Measurements from ENCODE around the gene PDGFRB. TPM values are rescaled to one million over a fixed set of nuclear protein-coding genes. Genes with fewer than 3 reads are reported as not detected.

Gene PDGFRB
- total RNA-seq, 1 experiment from 2014 or later = 1.8 TPM

DNA sequence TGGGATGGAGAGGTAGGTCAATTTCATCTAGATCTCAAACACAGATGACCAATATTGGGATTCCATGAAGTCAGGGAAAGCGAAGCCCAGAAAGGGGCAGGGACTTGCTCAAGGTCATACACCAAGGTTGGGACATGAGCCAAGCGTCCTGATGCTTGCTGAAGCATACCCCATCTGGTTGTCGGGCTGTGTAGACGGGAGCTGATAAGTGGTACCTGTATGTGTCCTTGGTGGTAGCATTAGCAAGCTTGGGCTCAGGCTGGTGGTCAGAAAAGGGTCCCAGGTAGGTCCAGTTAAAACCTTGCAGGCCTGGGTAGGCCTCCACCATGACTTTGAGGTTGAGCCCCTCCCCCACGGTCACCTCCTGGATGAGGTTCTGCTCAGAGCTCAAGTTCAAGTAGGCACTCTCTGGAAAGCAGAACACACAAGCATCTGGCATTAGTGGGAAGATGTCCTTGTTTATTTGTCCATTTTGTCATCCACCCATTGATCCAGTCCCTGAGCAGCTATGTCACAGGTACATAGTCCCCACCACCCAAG is 82.5 kb downstream of the PDGFRB start:
- Histone ChIP-seq H3K27ac (ENCODE audit: low read length) (no peak overlapping the region), H3K4me3 (ENCODE audit: low read depth in 2 of 2, low read length in 2 of 2) (no peak overlapping the region), H3K4me1 (ENCODE audit: control insufficient read depth, insufficient read depth, low read length) (no peaks in the 10 kb centered on the region), H3K9me3 (ENCODE audit: control insufficient read depth, insufficient read depth, low read depth, low read length) (no peaks in the 10 kb centered on the region), H3K27me3 (ENCODE audit: control insufficient read depth, insufficient read depth, low read length) (no peaks in the 10 kb centered on the region), H3K36me3 (ENCODE audit: control insufficient read depth, insufficient read depth, low read length) (no peaks in the 10 kb centered on the region)
- TF ChIP-seq, protein P1, sequence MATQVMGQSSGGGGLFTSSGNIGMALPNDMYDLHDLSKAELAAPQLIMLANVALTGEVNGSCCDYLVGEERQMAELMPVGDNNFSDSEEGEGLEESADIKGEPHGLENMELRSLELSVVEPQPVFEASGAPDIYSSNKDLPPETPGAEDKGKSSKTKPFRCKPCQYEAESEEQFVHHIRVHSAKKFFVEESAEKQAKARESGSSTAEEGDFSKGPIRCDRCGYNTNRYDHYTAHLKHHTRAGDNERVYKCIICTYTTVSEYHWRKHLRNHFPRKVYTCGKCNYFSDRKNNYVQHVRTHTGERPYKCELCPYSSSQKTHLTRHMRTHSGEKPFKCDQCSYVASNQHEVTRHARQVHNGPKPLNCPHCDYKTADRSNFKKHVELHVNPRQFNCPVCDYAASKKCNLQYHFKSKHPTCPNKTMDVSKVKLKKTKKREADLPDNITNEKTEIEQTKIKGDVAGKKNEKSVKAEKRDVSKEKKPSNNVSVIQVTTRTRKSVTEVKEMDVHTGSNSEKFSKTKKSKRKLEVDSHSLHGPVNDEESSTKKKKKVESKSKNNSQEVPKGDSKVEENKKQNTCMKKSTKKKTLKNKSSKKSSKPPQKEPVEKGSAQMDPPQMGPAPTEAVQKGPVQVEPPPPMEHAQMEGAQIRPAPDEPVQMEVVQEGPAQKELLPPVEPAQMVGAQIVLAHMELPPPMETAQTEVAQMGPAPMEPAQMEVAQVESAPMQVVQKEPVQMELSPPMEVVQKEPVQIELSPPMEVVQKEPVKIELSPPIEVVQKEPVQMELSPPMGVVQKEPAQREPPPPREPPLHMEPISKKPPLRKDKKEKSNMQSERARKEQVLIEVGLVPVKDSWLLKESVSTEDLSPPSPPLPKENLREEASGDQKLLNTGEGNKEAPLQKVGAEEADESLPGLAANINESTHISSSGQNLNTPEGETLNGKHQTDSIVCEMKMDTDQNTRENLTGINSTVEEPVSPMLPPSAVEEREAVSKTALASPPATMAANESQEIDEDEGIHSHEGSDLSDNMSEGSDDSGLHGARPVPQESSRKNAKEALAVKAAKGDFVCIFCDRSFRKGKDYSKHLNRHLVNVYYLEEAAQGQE (IDR thresholded peaks at IDR 0.05; ENCODE audit: insufficient read depth in 1 of 2, low read depth in 2 of 2, low read length in 1 of 2) = no peak
- TF ChIP-seq TCF7L2 (IDR thresholded peaks at IDR 0.05; ENCODE audit: low read depth, low read length) (no peak), SIN3A (IDR thresholded peaks at IDR 0.05; ENCODE audit: borderline replicate concordance, insufficient read depth, low read depth, low read length) (no peak), POLR2AphosphoS5 (IDR thresholded peaks at IDR 0.05; ENCODE audit: low read depth, low read length) (no peak)
- TF ChIP-seq, protein P2, sequence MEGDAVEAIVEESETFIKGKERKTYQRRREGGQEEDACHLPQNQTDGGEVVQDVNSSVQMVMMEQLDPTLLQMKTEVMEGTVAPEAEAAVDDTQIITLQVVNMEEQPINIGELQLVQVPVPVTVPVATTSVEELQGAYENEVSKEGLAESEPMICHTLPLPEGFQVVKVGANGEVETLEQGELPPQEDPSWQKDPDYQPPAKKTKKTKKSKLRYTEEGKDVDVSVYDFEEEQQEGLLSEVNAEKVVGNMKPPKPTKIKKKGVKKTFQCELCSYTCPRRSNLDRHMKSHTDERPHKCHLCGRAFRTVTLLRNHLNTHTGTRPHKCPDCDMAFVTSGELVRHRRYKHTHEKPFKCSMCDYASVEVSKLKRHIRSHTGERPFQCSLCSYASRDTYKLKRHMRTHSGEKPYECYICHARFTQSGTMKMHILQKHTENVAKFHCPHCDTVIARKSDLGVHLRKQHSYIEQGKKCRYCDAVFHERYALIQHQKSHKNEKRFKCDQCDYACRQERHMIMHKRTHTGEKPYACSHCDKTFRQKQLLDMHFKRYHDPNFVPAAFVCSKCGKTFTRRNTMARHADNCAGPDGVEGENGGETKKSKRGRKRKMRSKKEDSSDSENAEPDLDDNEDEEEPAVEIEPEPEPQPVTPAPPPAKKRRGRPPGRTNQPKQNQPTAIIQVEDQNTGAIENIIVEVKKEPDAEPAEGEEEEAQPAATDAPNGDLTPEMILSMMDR (IDR thresholded peaks at IDR 0.05) = no peak
- ChIA-PET POLR2A (no interaction called here), CTCF (no interaction called here)
- in situ Hi-C loops (cut with HindIII; ENCODE audit: low pct_unique_long_range_greater_than_20kb, low sequenced_read_pairs) (no loop called here), intact Hi-C loops (cut with micrococcal nuclease; ENCODE audit: unreplicated experiment) (no loop called here)
- no TSS peak for BruUV-seq (replicated peaks)
- ATAC-seq (no peak), DNase-seq (ENCODE audit: low read depth, low spot score) (no peak)

- ATAC-seq (no peak), DNase-seq (ENCODE audit: low read depth, low spot score) (no peak)
- Histone ChIP-seq H3K27me3 (ENCODE audit: control insufficient read depth, insufficient read depth, low read length) (no peaks in the 10 kb centered on the region), H3K27ac (ENCODE audit: low read length) (no peak overlapping the region), H3K9me3 (ENCODE audit: control insufficient read depth, insufficient read depth, low read depth, low read length) (no peaks in the 10 kb centered on the region), H3K4me3 (ENCODE audit: low read depth in 2 of 2, low read length in 2 of 2) (no peak overlapping the region), H3K4me1 (ENCODE audit: control insufficient read depth, insufficient read depth, low read length) (no peaks in the 10 kb centered on the region), H3K36me3 (ENCODE audit: control insufficient read depth, insufficient read depth, low read length) (no peaks in the 10 kb centered on the region)
- intact Hi-C loops (cut with micrococcal nuclease; ENCODE audit: unreplicated experiment) = no loop called here
- ChIA-PET CTCF (no interaction called here), POLR2A (no interaction called here)
- no TSS peak for BruUV-seq (replicated peaks)
- TF ChIP-seq TCF7L2 (IDR thresholded peaks at IDR 0.05; ENCODE audit: low read depth, low read length) = no peak
- TF ChIP-seq POLR2AphosphoS5 (IDR thresholded peaks at IDR 0.05; ENCODE audit: low read depth, low read length) = no peak
- TF ChIP-seq, protein P2 (IDR thresholded peaks at IDR 0.05) = no peak
- TF ChIP-seq SIN3A (IDR thresholded peaks at IDR 0.05; ENCODE audit: borderline replicate concordance, insufficient read depth, low read depth, low read length) = no peak
- TF ChIP-seq, protein P1 (IDR thresholded peaks at IDR 0.05; ENCODE audit: insufficient read depth in 1 of 2, low read depth in 2 of 2, low read length in 1 of 2) = no peak
- in situ Hi-C loops (cut with HindIII; ENCODE audit: low pct_unique_long_range_greater_than_20kb, low sequenced_read_pairs) = no loop called here
These were observed 84.8 kb downstream of the PDGFRB start for GRCh38 chr5:150070821-150071220.
